Brain microvascular endothelial cell (primary cell): Measurements from ENCODE around the gene TNIP2.

ENCODE experiments used
- DNase-seq: peaks from one replicate; pipeline ENCODE4 v3.0.0-alpha.2; 2020
- H3K27ac ChIP-seq: fragments of 250-450 bp; sonication (Bioruptor Pico); 2 replicates; pipeline ENCODE4 v1.5.1; 2020; ENCODE audit warnings: mild to moderate bottlenecking, moderate library complexity
- H3K27me3 ChIP-seq: fragments of 250-450 bp; sonication (Bioruptor Pico); replicated peaks from 2 replicates; pipeline ENCODE4 v1.5.1; 2020; ENCODE audit warnings: mild to moderate bottlenecking
- H3K36me3 ChIP-seq: fragments of 250-450 bp; sonication (Bioruptor Pico); replicated peaks from 2 replicates; pipeline ENCODE4 v1.5.1; 2020; ENCODE audit warnings: mild to moderate bottlenecking
- H3K4me3 ChIP-seq: 2 replicates; pipeline ENCODE4 v1.5.1; 2011; ENCODE audit warnings: low read depth, mild to moderate bottlenecking, control low read depth, low read length, moderate library complexity
- CTCF ChIP-seq: IDR thresholded peaks from 2 replicates; pipeline ENCODE4 v1.5.1; 2011; ENCODE audit warnings: low read depth, mild to moderate bottlenecking, moderate library complexity, low read length, control low read depth, inconsistent platforms; ENCODE audit errors: missing control alignments
- in situ Hi-C: cut with HindIII; loops from 2 replicates; pipeline ENCODE4 v1.10.0; 2017; ENCODE audit warnings: low sequenced_read_pairs, low pct_ligation_motif_present

TNIP2 gene

DNA sequence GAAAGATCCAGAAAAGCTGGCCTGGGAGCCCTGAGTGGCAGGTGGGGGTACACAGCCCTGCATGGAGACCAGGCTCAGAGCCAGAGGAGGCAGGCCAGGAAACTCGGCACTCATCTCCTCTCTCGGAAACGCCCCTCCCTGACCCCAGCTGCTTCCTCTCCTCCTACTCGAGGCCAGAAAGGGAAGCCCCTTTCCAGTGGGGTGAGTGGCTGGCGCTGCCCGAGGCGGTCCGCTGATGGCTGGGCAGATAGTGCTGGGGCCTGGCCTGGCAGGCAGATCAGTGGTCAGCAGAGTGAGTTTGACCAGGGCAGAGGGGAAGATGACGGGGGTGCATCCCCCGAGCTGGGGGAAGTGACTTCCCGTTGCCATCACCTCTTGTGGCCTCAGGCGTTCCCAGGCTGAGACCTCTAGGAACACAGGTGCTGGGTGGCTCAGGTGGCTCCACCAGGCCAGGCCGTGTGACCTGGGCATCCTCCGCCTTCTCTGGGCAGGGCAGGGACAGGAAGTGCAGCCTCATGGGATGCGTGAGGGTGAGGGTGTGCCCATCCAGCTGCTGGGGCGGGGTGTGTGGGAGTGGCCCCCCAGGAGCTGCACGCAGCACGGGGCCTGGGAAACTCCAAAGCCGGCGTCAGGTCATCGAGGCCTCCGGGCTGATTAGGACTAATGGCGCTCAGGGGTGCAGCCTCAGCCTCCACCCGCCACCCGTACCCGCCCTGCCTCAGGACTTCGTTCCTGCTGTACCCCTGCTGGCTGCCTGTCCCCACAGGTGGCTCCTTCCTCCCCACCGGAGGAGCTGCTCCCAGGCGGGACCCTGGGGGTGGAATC lies 42.5 kb upstream of the TNIP2 start:
- no peak for DNase-seq
- no peak for TF ChIP-seq CTCF
- H3K36me3 ChIP-seq = no peaks in the 10 kb centered on the region
- H3K27me3 ChIP-seq = no peaks in the 10 kb centered on the region
- no peak overlapping the region for H3K27ac ChIP-seq
- in situ Hi-C loops = no loop called here
- H3K4me3 ChIP-seq = no peak overlapping the region

DNA sequence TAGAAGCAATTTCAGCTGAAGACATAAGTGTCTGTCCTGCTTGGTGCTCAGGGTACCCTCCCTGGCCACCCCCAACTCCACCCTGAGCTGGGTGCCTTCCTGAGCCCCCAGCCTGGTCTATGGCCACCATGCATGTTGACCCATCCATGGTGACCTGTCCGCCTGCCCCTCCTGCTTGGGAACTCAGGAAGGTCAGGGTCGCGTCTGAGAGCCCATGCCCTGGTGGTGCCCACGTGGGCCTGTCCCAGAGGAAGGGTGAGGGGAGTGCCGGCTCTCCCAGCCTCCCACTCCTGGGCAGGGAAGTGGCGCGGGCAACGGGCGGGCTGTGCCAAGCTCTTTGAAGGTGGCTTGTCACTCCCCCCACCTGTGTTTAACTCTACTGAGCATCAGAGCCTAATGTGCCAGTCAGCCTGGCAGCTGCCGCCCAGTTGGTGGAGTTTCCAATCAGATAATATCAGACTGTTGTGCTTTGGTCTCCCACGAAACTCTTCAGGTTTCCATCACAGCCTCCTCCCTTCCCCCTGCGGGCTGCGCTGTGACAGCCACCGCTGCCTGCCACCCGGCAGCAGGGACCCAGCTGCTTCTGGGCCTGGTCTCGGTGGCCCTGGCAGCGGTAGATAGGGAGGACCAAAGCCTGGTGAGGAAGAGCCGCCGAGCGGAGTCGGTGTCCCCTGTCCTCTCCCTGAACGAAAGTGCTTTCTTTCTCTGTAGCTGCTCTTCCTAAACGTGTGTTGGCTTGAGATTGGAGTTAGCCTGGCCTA lies 41.6 kb upstream of the TNIP2 start:
- in situ Hi-C loops = no loop called here
- Histone ChIP-seq H3K27ac (no peak overlapping the region), H3K36me3 (no peaks in the 10 kb centered on the region), H3K4me3 (no peak overlapping the region), H3K27me3 (no peaks in the 10 kb centered on the region)
- TF ChIP-seq CTCF = no peak
- DNase-seq = no peak

DNA sequence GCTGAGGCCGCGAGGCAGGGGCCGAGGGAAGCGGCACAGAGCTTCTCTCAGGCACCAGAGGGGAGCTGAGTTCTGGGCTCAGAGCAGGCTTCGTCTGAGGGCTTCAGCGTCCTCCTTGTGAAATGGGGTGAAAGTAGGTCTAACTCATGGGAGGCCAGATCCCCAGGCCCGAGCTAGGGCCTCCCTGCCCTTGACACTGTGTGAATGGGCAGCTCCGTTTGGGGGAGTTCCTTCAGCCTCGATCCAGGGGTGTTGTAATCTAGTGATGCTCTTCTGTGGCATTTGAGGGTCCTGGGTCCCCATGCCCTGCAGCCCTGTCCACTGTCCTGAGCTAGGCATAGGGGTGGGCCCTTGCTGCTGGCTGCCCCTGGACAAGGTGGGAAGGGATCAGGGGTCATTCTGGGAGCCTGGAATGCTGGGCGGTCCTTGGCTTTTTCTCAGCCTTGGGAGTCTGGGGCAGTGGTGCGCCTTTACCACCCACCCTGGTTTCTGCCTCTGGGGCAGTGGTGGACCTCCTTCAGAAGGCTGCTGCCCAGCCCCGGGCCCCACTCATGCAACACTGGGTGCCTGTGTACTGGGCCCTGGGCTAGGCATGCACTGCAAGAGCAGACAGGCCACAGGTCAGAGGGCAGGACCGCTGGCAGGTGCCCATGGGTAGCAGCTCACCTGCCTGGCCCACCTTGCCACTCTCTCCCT lies 40.9 kb upstream of the TNIP2 start:
- H3K27ac ChIP-seq = no peak overlapping the region
- no peak for DNase-seq
- H3K27me3 ChIP-seq = no peaks in the 10 kb centered on the region
- no peak for TF ChIP-seq CTCF
- no peak overlapping the region for H3K4me3 ChIP-seq
- no peaks in the 10 kb centered on the region for H3K36me3 ChIP-seq
- in situ Hi-C loops = no loop called here

DNA sequence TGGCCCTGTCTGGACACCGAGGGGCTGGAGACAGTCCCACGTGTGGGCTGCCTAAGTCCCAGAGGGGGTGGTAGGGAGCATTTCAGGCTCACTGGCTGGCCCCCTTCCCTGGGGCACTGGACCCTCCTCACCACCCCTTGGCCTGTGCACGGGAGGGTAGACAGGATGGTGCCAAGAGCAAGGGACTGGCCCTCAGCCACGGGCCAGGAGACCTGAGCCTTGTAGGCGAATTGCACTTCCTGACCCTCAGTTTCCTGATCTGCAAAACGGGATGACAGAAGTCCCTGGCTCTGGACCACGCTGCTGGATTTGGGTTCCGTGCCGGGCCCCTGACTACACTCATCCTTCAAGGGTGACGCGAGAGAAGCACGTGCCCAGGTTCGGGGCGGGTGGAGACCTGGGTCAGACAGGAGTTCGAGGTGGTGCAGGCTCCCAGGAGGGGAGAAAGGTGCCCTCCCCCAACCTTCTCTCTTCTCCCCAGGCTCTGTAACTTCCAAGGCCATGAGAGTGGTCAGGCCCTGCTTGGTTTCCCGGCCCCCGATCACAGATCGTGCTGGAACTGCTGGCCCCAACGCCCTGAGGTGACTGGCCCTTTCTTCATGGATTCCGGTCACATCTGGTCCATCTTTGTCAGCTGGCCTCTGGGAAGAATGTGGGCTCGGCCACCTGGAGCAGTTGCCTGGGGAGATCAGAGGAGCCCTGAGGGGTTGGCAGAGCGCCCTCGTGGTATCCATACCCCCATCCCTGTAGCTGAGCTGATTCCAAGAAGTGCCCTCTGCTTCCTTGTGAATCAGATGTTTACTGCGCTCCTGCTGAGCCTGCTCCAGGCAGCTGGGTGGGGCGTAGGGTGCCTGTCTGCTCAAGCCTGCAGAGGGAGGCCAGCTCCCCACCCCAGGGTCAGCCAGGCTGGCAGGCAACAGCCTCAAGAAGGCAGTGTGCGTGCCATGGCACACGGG lies 40.0 kb upstream of the TNIP2 start:
- Histone ChIP-seq H3K36me3 (no peaks in the 10 kb centered on the region), H3K27ac (no peak overlapping the region), H3K4me3 (no peak overlapping the region), H3K27me3 (no peaks in the 10 kb centered on the region)
- no peak for TF ChIP-seq CTCF
- in situ Hi-C loops = no loop called here
- DNase-seq = no peak

- H3K36me3 ChIP-seq = no peaks in the 10 kb centered on the region
- DNase-seq = no peak
- TF ChIP-seq CTCF = no peak
- H3K27ac ChIP-seq = no peak overlapping the region
- no peaks in the 10 kb centered on the region for H3K27me3 ChIP-seq
- in situ Hi-C loops = no loop called here
- no peak overlapping the region for H3K4me3 ChIP-seq
These were observed 39.3 kb upstream of the TNIP2 start for GRCh38 chr4:2795300-2795892.
